Measurements from ENCODE around the gene CPVL. TPM values are rescaled to one million over a fixed set of nuclear protein-coding genes. Genes with fewer than 3 reads are reported as not detected.

CPVL gene
- total RNA-seq, 1 experiment from 2014 or later = 7.1 TPM

- Histone ChIP-seq H3K4me3 (no peak overlapping the region), H3K27ac (no peak overlapping the region), H3K27me3 (no peaks in the 10 kb centered on the region), H3K9me3 (replicated peaks) (peaks cover 2% of the 10 kb centered on the region; the same call in 1 of the 2 replicates), H3K4me1 (peaks cover 25% of the 10 kb centered on the region), H3K36me3 (no peaks in the 10 kb centered on the region)
- DNase-seq = peak in 1 of 2 experiments; percentile 24
Observed at GRCh38 chr7:28990200-28990960, 156.0 kb downstream of the CPVL start.

DNA sequence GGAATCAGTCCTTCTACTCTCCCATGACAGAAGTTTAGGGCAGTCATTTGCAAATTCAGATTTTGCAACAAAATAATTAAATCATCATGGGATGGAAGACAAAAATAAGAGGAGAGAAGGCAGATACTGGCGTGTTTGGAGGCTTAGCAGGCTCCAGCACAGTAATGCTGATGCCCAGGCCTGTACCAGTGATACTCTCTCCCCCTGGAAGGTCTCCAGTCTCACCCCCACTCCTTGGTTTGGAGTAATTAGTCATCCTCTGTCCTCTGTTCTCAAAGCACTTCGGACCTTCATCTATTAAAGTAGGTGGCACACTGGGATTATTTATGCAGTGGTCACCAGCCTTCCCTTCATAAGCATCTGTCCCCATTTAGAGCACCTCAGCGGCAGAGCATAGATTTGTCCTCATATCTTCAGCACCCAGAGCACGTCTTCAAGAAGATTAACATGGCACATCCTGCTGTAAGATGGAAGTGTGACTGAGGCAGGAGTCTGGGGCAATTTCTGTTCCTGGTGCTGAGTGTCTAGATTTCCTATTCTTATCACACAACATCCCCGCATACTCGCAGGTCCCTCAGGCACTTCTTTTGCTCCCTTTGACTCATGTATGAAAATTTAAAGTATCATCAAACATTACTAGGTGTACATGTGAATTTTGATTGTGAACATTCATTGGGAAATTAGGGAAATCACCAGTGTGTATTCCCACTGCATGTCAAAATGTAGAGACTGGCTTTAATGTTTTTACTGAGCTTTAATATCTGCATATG, 156.9 kb downstream of the CPVL start:
- Histone ChIP-seq H3K4me3 (no peak overlapping the region), H3K36me3 (no peaks in the 10 kb centered on the region), H3K9me3 (replicated peaks) (peaks cover 2% of the 10 kb centered on the region; the same call in 1 of the 2 replicates), H3K27me3 (no peaks in the 10 kb centered on the region), H3K4me1 (peaks cover 34% of the 10 kb centered on the region), H3K27ac (peak overlapping the region; percentile 51; the same call in 1 of the 2 replicates)
- DNase-seq = no peak

- Histone ChIP-seq H3K27me3 (no peaks in the 10 kb centered on the region), H3K4me1 (peaks cover 40% of the 10 kb centered on the region), H3K9me3 (replicated peaks) (0 out of 2 replicates have a peak, but pooled peaks cover 2% of the 10 kb centered on the region), H3K27ac (peak overlapping the region; percentile 51), H3K36me3 (no peaks in the 10 kb centered on the region), H3K4me3 (no peak overlapping the region)
- peak; percentile 41 to 48 for DNase-seq
Observed at GRCh38 chr7:28988810-28989209, 157.5 kb downstream of the CPVL start.

DNA sequence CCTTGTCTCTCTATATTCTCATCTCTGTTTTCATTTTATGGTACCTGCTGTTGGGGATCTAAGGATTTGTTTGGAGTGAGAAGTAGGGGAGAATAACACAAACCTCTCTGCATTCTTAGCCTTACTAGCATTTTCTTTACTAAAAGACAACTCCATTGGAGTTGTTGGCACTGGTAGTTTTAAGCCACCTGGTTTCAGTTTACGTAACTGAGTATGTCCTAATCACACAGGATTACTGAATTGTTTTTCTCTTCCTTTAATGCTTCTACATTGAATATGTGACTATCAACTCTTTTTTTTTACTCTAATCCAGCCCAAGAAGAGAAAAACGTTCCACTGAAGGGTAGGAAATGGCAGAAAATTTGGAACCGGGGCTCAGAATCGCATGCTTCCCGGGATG, 158.2 kb downstream of the CPVL start:
- no peak overlapping the region for H3K4me3 ChIP-seq
- no peaks in the 10 kb centered on the region for H3K36me3 ChIP-seq
- 0 out of 2 replicates have a peak, but pooled peaks cover 2% of the 10 kb centered on the region for H3K9me3 ChIP-seq (replicated peaks)
- H3K4me1 ChIP-seq = peaks cover 40% of the 10 kb centered on the region
- H3K27ac ChIP-seq = peak overlapping the region; percentile 51
- peak in 1 of 2 experiments; percentile 22 for DNase-seq
- no peaks in the 10 kb centered on the region for H3K27me3 ChIP-seq

GRCh38 chr7:28986765-28987110, 159.6 kb downstream of the CPVL start:
- DNase-seq = no peak
- Histone ChIP-seq H3K4me3 (no peak overlapping the region), H3K27me3 (no peaks in the 10 kb centered on the region), H3K27ac (no peak overlapping the region), H3K4me1 (peaks cover 40% of the 10 kb centered on the region), H3K9me3 (replicated peaks) (0 out of 2 replicates have a peak, but pooled peaks cover 2% of the 10 kb centered on the region), H3K36me3 (no peaks in the 10 kb centered on the region)

GRCh38 chr7:28986028-28986764, 160.1 kb downstream of the CPVL start:
- Histone ChIP-seq H3K27me3 (no peaks in the 10 kb centered on the region), H3K4me1 (peaks cover 40% of the 10 kb centered on the region), H3K9me3 (replicated peaks) (0 out of 2 replicates have a peak, but pooled peaks cover 2% of the 10 kb centered on the region), H3K4me3 (no peak overlapping the region), H3K36me3 (no peaks in the 10 kb centered on the region), H3K27ac (no peak overlapping the region)
- no peak for DNase-seq

DNA sequence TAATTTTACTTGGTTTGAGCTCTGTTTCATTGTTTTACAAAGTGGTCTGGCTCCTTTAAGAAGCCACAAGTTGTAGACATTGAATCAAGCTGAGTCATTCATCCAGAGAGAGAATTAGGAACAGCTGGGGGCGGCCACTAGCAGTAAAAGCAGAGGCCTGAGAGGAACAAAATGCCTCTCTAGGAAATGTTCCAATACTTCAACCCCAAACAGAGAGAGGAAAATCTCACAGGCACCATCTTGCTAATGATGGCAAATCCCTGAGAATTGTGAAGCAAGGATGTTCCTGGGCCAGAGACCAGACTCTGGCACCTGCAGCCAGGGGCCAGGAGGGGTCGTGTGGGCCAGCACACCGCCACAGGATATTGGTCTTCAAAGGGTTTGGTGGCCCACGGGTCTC, 161.7 kb downstream of the CPVL start:
- peak; percentile 82 to 89 for DNase-seq
- Histone ChIP-seq H3K36me3 (no peaks in the 10 kb centered on the region), H3K9me3 (replicated peaks) (0 out of 2 replicates have a peak, but pooled peaks cover 2% of the 10 kb centered on the region), H3K4me1 (peaks cover 40% of the 10 kb centered on the region), H3K4me3 (no peak overlapping the region), H3K27me3 (no peaks in the 10 kb centered on the region), H3K27ac (peak overlapping the region; percentile 77)

DNA sequence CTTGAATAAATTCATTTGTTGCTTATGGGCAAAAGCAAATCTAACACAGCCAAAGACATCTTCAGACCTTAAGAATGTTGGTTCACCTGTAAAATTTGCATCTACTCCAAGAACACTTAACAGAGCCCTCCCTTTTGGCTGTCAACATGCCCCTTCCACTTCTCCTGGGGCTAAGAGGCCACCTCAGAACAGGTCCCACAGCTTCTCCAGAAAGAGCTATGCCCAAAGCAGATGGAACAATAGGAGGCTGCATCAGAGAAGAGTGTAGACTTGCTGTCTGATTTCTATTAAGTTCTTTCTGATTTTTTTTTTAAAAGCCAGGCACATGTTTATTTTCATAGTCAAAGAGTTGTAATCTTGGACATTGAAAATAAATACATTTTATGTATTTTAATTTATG, 162.1 kb downstream of the CPVL start:
- Histone ChIP-seq H3K4me3 (no peak overlapping the region), H3K27ac (peak overlapping the region; percentile 77), H3K36me3 (no peaks in the 10 kb centered on the region), H3K9me3 (replicated peaks) (0 out of 2 replicates have a peak, but pooled peaks cover 2% of the 10 kb centered on the region), H3K27me3 (no peaks in the 10 kb centered on the region), H3K4me1 (peaks cover 39% of the 10 kb centered on the region)
- DNase-seq = no peak

DNA sequence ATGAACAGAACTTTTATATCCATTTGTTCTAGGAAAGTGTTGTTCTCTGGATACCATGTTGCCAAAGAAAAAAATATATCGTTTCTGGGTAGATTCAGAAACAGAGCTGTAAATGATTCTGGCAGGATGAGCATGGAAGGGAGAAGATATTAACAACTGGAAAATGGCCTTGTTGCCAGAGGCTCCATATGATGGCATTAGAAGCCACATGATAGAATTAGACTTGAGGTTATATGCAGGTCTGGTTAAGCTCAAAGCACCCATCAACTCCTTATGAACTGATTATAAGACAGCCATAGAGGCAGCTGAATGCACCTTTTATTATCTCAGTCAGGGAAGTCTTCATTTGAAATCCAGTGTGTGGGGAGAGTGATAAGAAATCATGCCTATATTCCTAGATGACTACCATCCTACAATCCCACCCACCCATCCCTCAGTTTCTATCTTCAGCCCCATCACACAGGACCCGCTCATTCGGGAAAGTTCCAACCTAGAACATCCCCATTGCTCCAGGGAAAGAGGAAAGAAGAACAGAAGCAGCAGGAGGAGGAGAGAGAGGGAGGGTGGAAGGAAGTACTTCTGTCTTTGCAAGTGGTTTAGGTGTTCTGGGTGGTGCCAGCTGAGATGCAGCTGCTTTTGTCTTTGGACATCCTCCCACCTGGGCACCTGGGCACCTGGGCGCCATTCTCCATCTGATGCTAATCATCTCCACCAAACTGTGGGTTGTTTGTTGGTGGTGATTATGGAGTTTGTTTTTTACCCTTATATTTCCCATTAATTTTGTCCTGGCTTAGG, 162.7 kb downstream of the CPVL start:
- no peak overlapping the region for H3K4me3 ChIP-seq
- H3K27ac ChIP-seq = peak overlapping the region; percentile 77; the same call in 1 of the 2 replicates
- DNase-seq = no peak
- peaks cover 32% of the 10 kb centered on the region for H3K4me1 ChIP-seq
- no peaks in the 10 kb centered on the region for H3K36me3 ChIP-seq
- H3K27me3 ChIP-seq = no peaks in the 10 kb centered on the region
- no peaks in the 10 kb centered on the region for H3K9me3 ChIP-seq (replicated peaks)

- DNase-seq = no peak
- H3K27me3 ChIP-seq = no peaks in the 10 kb centered on the region
- H3K9me3 ChIP-seq (replicated peaks) = no peaks in the 10 kb centered on the region
- no peak overlapping the region for H3K4me3 ChIP-seq
- no peaks in the 10 kb centered on the region for H3K36me3 ChIP-seq
- H3K4me1 ChIP-seq = peaks cover 16% of the 10 kb centered on the region
- no peak overlapping the region for H3K27ac ChIP-seq
Observed at GRCh38 chr7:28981161-28981465, 165.2 kb downstream of the CPVL start.

DNA sequence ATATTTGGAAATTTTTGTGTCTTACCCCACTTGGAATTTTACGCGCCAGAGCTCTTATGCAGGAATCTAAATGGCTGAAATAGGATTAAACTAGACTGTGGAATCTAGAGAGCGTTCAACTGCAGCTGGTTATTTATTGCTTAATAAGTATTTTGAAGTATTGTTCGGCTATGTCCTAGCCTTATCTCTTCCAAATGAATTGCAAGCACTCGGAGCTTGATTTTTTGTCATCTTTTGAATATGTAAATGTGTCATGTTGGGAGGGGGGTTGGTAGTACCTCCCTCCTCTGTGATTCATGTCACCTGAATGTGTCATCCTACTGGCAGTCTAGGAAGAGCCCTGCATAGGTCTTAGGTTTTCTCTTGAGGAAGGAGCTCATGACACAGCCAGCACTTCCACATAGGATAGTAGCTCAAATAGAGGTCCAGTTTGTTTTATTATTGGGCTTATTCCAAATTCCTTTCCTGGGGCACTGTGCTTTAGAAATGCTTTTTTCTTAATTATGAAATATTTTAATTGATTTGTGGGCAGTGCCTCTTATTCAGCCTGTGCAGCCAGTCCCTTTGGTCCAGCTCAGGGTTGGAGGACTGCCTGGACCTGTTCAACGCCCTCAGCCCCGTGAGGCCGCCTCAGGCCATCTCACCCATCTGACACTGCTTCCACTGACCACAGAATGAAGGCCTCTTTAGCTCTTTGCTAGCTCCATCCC, 165.7 kb downstream of the CPVL start:
- DNase-seq = no peak
- no peak overlapping the region for H3K4me3 ChIP-seq
- H3K4me1 ChIP-seq = peaks cover 16% of the 10 kb centered on the region
- H3K27me3 ChIP-seq = no peaks in the 10 kb centered on the region
- H3K9me3 ChIP-seq (replicated peaks) = no peaks in the 10 kb centered on the region; the same call in 1 of the 2 replicates
- H3K27ac ChIP-seq = no peak overlapping the region
- H3K36me3 ChIP-seq = no peaks in the 10 kb centered on the region

GRCh38 chr7:28979776-28980175, 166.6 kb downstream of the CPVL start:
- no peak for DNase-seq
- no peak overlapping the region for H3K4me3 ChIP-seq
- peaks cover 9% of the 10 kb centered on the region for H3K4me1 ChIP-seq
- H3K27me3 ChIP-seq = no peaks in the 10 kb centered on the region
- H3K27ac ChIP-seq = no peak overlapping the region
- H3K9me3 ChIP-seq (replicated peaks) = no peaks in the 10 kb centered on the region; the same call in 1 of the 2 replicates
- H3K36me3 ChIP-seq = no peaks in the 10 kb centered on the region

DNA sequence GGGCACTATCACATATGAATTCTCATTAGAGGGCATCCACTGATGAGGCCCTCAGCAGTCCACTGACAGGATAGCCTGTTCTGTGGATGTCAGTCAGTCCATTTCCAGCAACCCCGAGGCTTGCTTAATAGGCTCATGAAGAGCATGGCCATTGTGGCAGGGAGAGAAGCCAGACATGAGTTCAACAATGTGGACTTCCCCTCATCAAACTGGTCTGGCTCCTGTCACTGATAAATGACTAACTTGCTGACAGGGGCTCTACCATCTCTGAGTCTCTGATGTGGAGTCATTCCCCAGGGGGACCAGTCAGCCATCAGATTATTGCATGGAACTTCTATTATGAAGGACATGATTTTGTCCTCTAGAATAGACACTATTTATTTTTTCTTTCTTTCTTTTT, 168.5 kb downstream of the CPVL start:
- no peak overlapping the region for H3K4me3 ChIP-seq
- no peaks in the 10 kb centered on the region for H3K27me3 ChIP-seq
- peaks cover 5% of the 10 kb centered on the region for H3K9me3 ChIP-seq (replicated peaks)
- H3K36me3 ChIP-seq = no peaks in the 10 kb centered on the region
- no peak for DNase-seq
- H3K27ac ChIP-seq = no peak overlapping the region
- H3K4me1 ChIP-seq = no peaks in the 10 kb centered on the region

GRCh38 chr7:28976022-28976421, 170.3 kb downstream of the CPVL start:
- no peak overlapping the region for H3K4me3 ChIP-seq
- no peaks in the 10 kb centered on the region for H3K4me1 ChIP-seq
- H3K36me3 ChIP-seq = no peaks in the 10 kb centered on the region
- DNase-seq = no peak
- H3K9me3 ChIP-seq (replicated peaks) = peaks cover 19% of the 10 kb centered on the region
- H3K27me3 ChIP-seq = no peaks in the 10 kb centered on the region
- H3K27ac ChIP-seq = no peak overlapping the region

Data from SJCRH30 (cell line).